H9 (cell line): ENCODE results near the gene KRTAP13-4. TPM values are rescaled to one million over a fixed set of nuclear protein-coding genes. Genes with fewer than 3 reads are reported as not detected.
A peak's percentile ranks its signal among the peaks of the same experiment; 100 is the strongest.

ENCODE experiments used
- DNase-seq: peaks from one replicate; pipeline ENCODE4 v3.0.0-alpha.2; 2017
- H2AFZ ChIP-seq: one replicate; pipeline ENCODE4 v1.6.1; 2013; ENCODE audit warnings: mild to moderate bottlenecking, low read length, control low read depth, moderate library complexity
- H2AK5ac ChIP-seq: 2 replicates; pipeline ENCODE4 v1.6.1; 2013; ENCODE audit warnings: low read length, control low read depth, mixed read lengths; ENCODE audit not compliant: insufficient read length
- H2BK120ac ChIP-seq: one replicate; pipeline ENCODE4 v1.6.1; 2013; ENCODE audit warnings: low read depth, mild to moderate bottlenecking, low read length, control low read depth, inconsistent platforms; ENCODE audit not compliant: poor library complexity, severe bottlenecking
- H2BK12ac ChIP-seq: 2 replicates; pipeline ENCODE4 v1.6.1; 2013; ENCODE audit warnings: low read length, control low read depth, mixed read lengths, low read depth; ENCODE audit not compliant: insufficient read length
- H2BK15ac ChIP-seq: 2 replicates; pipeline ENCODE4 v1.6.1; 2013; ENCODE audit warnings: low read depth, low read length, control low read depth
- H2BK20ac ChIP-seq: one replicate; pipeline ENCODE4 v1.6.1; 2013; ENCODE audit warnings: low read depth, mild to moderate bottlenecking, low read length, control low read depth, inconsistent platforms; ENCODE audit not compliant: poor library complexity, severe bottlenecking
- H2BK5ac ChIP-seq: 2 replicates; pipeline ENCODE4 v1.6.1; 2013; ENCODE audit warnings: low read length, control low read depth, mixed read lengths; ENCODE audit not compliant: insufficient read length
- H3K14ac ChIP-seq: 2 replicates; pipeline ENCODE4 v1.6.1; 2013; ENCODE audit warnings: low read length, control low read depth; ENCODE audit not compliant: insufficient read depth
- H3K18ac ChIP-seq: 2 replicates; pipeline ENCODE4 v1.6.1; 2013; ENCODE audit warnings: low read depth, mild to moderate bottlenecking, mixed read lengths, low read length, control low read depth; ENCODE audit not compliant: insufficient read length
- H3K23ac ChIP-seq: 2 replicates; pipeline ENCODE4 v1.6.1; 2013; ENCODE audit warnings: low read length, control low read depth, mixed read lengths, low read depth; ENCODE audit not compliant: insufficient read length
- H3K23me2 ChIP-seq: 2 replicates; pipeline ENCODE4 v1.6.1; 2013; ENCODE audit warnings: low read depth, mild to moderate bottlenecking, mixed read lengths, low read length, control low read depth; ENCODE audit not compliant: insufficient read length, poor library complexity, severe bottlenecking
- H3K27ac ChIP-seq: 2 replicates; pipeline ENCODE4 v1.5.1; 2013; ENCODE audit warnings: low read length, control low read depth, mixed read lengths, low read depth; ENCODE audit not compliant: insufficient read length
- H3K27me3 ChIP-seq: 2 replicates; pipeline ENCODE4 v1.6.1; 2013; ENCODE audit warnings: low read length, control low read depth, inconsistent platforms; ENCODE audit not compliant: insufficient read depth
- H3K4ac ChIP-seq: 2 replicates; pipeline ENCODE4 v1.6.1; 2013; ENCODE audit warnings: low read depth, mild to moderate bottlenecking, control low read depth, inconsistent platforms, low read length, moderate library complexity
- H3K4me1 ChIP-seq: 2 replicates; pipeline ENCODE4 v1.6.1; 2013; ENCODE audit warnings: low read length, control low read depth, inconsistent platforms; ENCODE audit not compliant: insufficient read depth
- H3K4me2 ChIP-seq: 2 replicates; pipeline ENCODE4 v1.6.1; 2013; ENCODE audit warnings: low read length, control low read depth, mixed read lengths; ENCODE audit not compliant: insufficient read length, insufficient read depth
- H3K56ac ChIP-seq: 2 replicates; pipeline ENCODE4 v1.6.1; 2013; ENCODE audit warnings: low read depth, mild to moderate bottlenecking, mixed read lengths, low read length, control low read depth; ENCODE audit not compliant: insufficient read length
- H3K79me1 ChIP-seq: 2 replicates; pipeline ENCODE4 v1.6.1; 2013; ENCODE audit warnings: low read depth, mild to moderate bottlenecking, moderate library complexity, low read length, control low read depth, inconsistent platforms; ENCODE audit not compliant: insufficient read depth, poor library complexity, severe bottlenecking
- H3K79me2 ChIP-seq: 2 replicates; pipeline ENCODE4 v1.6.1; 2013; ENCODE audit warnings: low read length, control low read depth, inconsistent platforms; ENCODE audit not compliant: insufficient read depth
- H3K9ac ChIP-seq: 2 replicates; pipeline ENCODE4 v1.6.1; 2013; ENCODE audit warnings: low read length, control low read depth, mixed read lengths; ENCODE audit not compliant: insufficient read length; ENCODE audit errors: extremely low read depth
- H3K9me3 ChIP-seq: one replicate; pipeline ENCODE4 v1.6.1; 2013; ENCODE audit warnings: low read depth, low read length, inconsistent platforms; ENCODE audit not compliant: control insufficient read depth
- H3T11ph ChIP-seq: one replicate; pipeline ENCODE4 v1.6.1; 2013; ENCODE audit warnings: mild to moderate bottlenecking, low read length, control low read depth, inconsistent platforms
- H4K20me1 ChIP-seq: one replicate; pipeline ENCODE4 v1.6.1; 2013; ENCODE audit not compliant: control insufficient read depth, insufficient read length, insufficient read depth
- H4K5ac ChIP-seq: 2 replicates; pipeline ENCODE4 v1.6.1; 2013; ENCODE audit warnings: low read depth, mild to moderate bottlenecking, mixed read lengths, low read length, control low read depth; ENCODE audit not compliant: insufficient read length
- H4K8ac ChIP-seq: replicated peaks from 2 replicates; pipeline ENCODE4 v1.6.1; 2013; ENCODE audit warnings: low read length, control low read depth, mixed read lengths, low read depth; ENCODE audit not compliant: insufficient read length
- H4K91ac ChIP-seq: 2 replicates; pipeline ENCODE4 v1.6.1; 2013; ENCODE audit warnings: low read depth, mild to moderate bottlenecking, moderate library complexity, mixed read lengths, low read length, control low read depth; ENCODE audit not compliant: insufficient read length
- H3K27ac Mint-ChIP-seq, 3 experiments: 2 replicates in 2 of 3; 3 replicates in 1 of 3; pipeline ENCODE4 v1.8.0; 2020 to 2021; ENCODE audit warnings: mixed read lengths in 3 of 3, mild to moderate bottlenecking in 1 of 3, moderate library complexity in 1 of 3
- H3K27me3 Mint-ChIP-seq: 2 replicates; pipeline ENCODE4 v1.8.0; 2021; ENCODE audit warnings: low read depth, mild to moderate bottlenecking, moderate library complexity, mixed read lengths
- H3K36me3 Mint-ChIP-seq, 3 experiments: 2 replicates in 2 of 3; 3 replicates in 1 of 3; pipeline ENCODE4 v1.8.0; 2020 to 2021; ENCODE audit warnings: low read depth in 3 of 3, mixed read lengths in 3 of 3; ENCODE audit not compliant: insufficient read depth in 1 of 3
- H3K4me1 Mint-ChIP-seq, 2 experiments: 2 replicates each; pipeline ENCODE4 v1.8.0; 2020; ENCODE audit warnings: mixed read lengths in 2 of 2
- H3K4me3 Mint-ChIP-seq, 2 experiments: 2 replicates in 1 of 2; 3 replicates in 1 of 2; pipeline ENCODE4 v1.8.0; 2020 to 2021; ENCODE audit warnings: mild to moderate bottlenecking in 2 of 2, mixed read lengths in 2 of 2, moderate library complexity in 1 of 2
- H3K9me3 Mint-ChIP-seq, 2 experiments: 2 replicates in 1 of 2; 3 replicates in 1 of 2; pipeline ENCODE4 v1.8.0; 2020; ENCODE audit warnings: mild to moderate bottlenecking in 2 of 2, mixed read lengths in 2 of 2, moderate library complexity in 1 of 2
- CTCF ChIP-seq: fragments of 200-600 bp; sonication (generic); conservative IDR thresholded peaks from 3 replicates; pipeline ENCODE4 v1.8.0; 2021; ENCODE audit warnings: antibody characterized with exemption, mild to moderate bottlenecking
- WGBS: extraction: QIAGEN DNeasy Blood & Tissue Kit; methylation state at CpG from one replicate; pipeline ENCODE4 v1.1.7; 2013; ENCODE audit warnings: missing lambda C conversion rate, low lambda C conversion rate, mixed read lengths; ENCODE audit not compliant: insufficient read length; ENCODE audit errors: extremely low coverage; 5-methylcytosine and 5-hydroxymethylcytosine counted together
- total RNA-seq: library from RNA; stranded (reverse); gene quantifications from 2 replicates; pipeline ENCODE4 v1.2.1, GENCODE V29; 2021

The KRTAP13-4 gene
- total RNA-seq, 1 experiment from 2014 or later, result 0.39 TPM

- H3K23ac ChIP-seq, result no peak overlapping the region
- no peak overlapping the region for H3K27ac ChIP-seq
- Mint-ChIP-seq H3K27me3 (no peaks in the 10 kb centered on the region; the same call in 1 of the 2 replicates), H3K36me3 (peaks cover 0 to 9% (median 0%) of the 10 kb centered on the region in 3 experiments; a peak in 2 of 7 replicates), H3K9me3 (peaks cover 9% of the 10 kb centered on the region in 2 experiments), H3K4me1 (peaks cover 2 to 7% of the 10 kb centered on the region in 2 experiments), H3K4me3 (no peak overlapping the region; a peak in 2 of 5 replicates), H3K27ac (peak overlapping the region in 1 of 3 experiments; percentile 87; a peak in 3 of 7 replicates)
- H2BK5ac ChIP-seq, result no peak overlapping the region
- H3K4ac ChIP-seq, result no peak overlapping the region
- peak overlapping the region; percentile 94 for H2AFZ ChIP-seq
- no peak overlapping the region for H3T11ph ChIP-seq
- H3K4me2 ChIP-seq, result peak overlapping the region; percentile 12
- no peak overlapping the region for H2BK12ac ChIP-seq
- no peak overlapping the region for H3K14ac ChIP-seq
- peak; percentile 75 for TF ChIP-seq CTCF
- DNase-seq, result peak; percentile 98
- no peak overlapping the region for H2BK15ac ChIP-seq
- no peak overlapping the region for H3K18ac ChIP-seq
- H2BK120ac ChIP-seq, result no peak overlapping the region
- no peak overlapping the region for H3K56ac ChIP-seq
- H3K79me1 ChIP-seq, result no peaks in the 10 kb centered on the region
- no peaks in the 10 kb centered on the region for H3K27me3 ChIP-seq
- H3K9me3 ChIP-seq, result no peaks in the 10 kb centered on the region
- no peaks in the 10 kb centered on the region for H3K79me2 ChIP-seq
- no peak overlapping the region for H2AK5ac ChIP-seq
- H3K4me1 ChIP-seq, result no peaks in the 10 kb centered on the region
- H2BK20ac ChIP-seq, result no peak overlapping the region
- no peak overlapping the region for H4K91ac ChIP-seq
- H4K5ac ChIP-seq, result no peak overlapping the region
- no peak overlapping the region for H4K8ac ChIP-seq
- no peaks in the 10 kb centered on the region for H4K20me1 ChIP-seq
- no peak overlapping the region for H3K9ac ChIP-seq
- WGBS, result no CpG with 5 or more reads among the region's 14 CpGs
- H3K23me2 ChIP-seq, result no peaks in the 10 kb centered on the region
Observed at GRCh38 chr21:30408782-30409494, 21.1 kb upstream of the KRTAP13-4 start.
